GM18526 (cell line): ENCODE data around the gene MAPKAPK3.

Source experiments
- POLR2A ChIP-seq: IDR thresholded peaks from 3 replicates; pipeline ENCODE4 v1.6.1; 2011; ENCODE audit not compliant: insufficient read length; ENCODE audit errors: extremely low read depth

The MAPKAPK3 gene

GRCh38 chr3:50617096-50617791 lies at the start of gene MAPKAPK3:
MAPKAPK3 (plus strand) TSS chr3:50617151; CDS start chr3:50617566, 415 bp downstream.
- TF ChIP-seq POLR2A = peak; percentile 34

GRCh38 chr3:50567386-50568167 lies 49.4 kb upstream of the MAPKAPK3 start, which contains the start of gene C3orf18:
C3orf18 (minus strand) TSS chr3:50567747; CDS start chr3:50565699, 2,048 bp downstream.
- peak; percentile 34 for TF ChIP-seq POLR2A

GRCh38 chr3:50568947-50569749 lies 47.8 kb upstream of the MAPKAPK3 start, which contains the start of gene HEMK1:
HEMK1 (plus strand) TSS chr3:50569522; CDS start chr3:50571105, 1,583 bp downstream.
- peak; percentile 61 for TF ChIP-seq POLR2A

GRCh38 chr3:50570508-50571279 lies 46.3 kb upstream of the MAPKAPK3 start:
- TF ChIP-seq POLR2A = no peak

GRCh38 chr3:50571486-50571885 lies 45.5 kb upstream of the MAPKAPK3 start:
- no peak for TF ChIP-seq POLR2A

- TF ChIP-seq POLR2A = no peak
These were observed 44.8 kb upstream of the MAPKAPK3 start for GRCh38 chr3:50572158-50572557.

- TF ChIP-seq POLR2A = no peak
These were observed 44.1 kb upstream of the MAPKAPK3 start for GRCh38 chr3:50572801-50573371.

GRCh38 chr3:50573566-50574443 lies 43.1 kb upstream of the MAPKAPK3 start:
- no peak for TF ChIP-seq POLR2A

GRCh38 chr3:50574444-50574831 lies 42.5 kb upstream of the MAPKAPK3 start:
- no peak for TF ChIP-seq POLR2A

- TF ChIP-seq POLR2A = no peak
These were observed 41.6 kb upstream of the MAPKAPK3 start for GRCh38 chr3:50575372-50575771.

- no peak for TF ChIP-seq POLR2A
These were observed 39.6 kb upstream of the MAPKAPK3 start for GRCh38 chr3:50577348-50577747.

GRCh38 chr3:50580683-50581458 lies 36.1 kb upstream of the MAPKAPK3 start:
- TF ChIP-seq POLR2A = no peak

GRCh38 chr3:50581459-50581842 lies 35.5 kb upstream of the MAPKAPK3 start:
- no peak for TF ChIP-seq POLR2A

GRCh38 chr3:50582083-50582482 lies 34.9 kb upstream of the MAPKAPK3 start:
- no peak for TF ChIP-seq POLR2A
